GM18858 (cell line): ENCODE results near the gene RPL10.

Experiments
- ATAC-seq: cut with Tn5 transposase; IDR thresholded peaks from one replicate; pipeline ENCODE4 v1.9.1; 2021; ENCODE audit not compliant: unreplicated experiment

Gene RPL10

GRCh38 chrX:154360155-154360713 lies 37.9 kb upstream of the RPL10 start:
- no peak for ATAC-seq

GRCh38 chrX:154362085-154362742 lies 36.0 kb upstream of the RPL10 start:
- ATAC-seq = no peak

GRCh38 chrX:154363706-154364439 lies 34.3 kb upstream of the RPL10 start:
- no peak for ATAC-seq

- ATAC-seq = no peak
Measured at GRCh38 chrX:154365052-154365600, 33.1 kb upstream of the RPL10 start.

GRCh38 chrX:154365997-154366665 lies 32.0 kb upstream of the RPL10 start:
- ATAC-seq = no peak

GRCh38 chrX:154366666-154367055 lies 31.5 kb upstream of the RPL10 start:
- no peak for ATAC-seq

- ATAC-seq = no peak
Measured at GRCh38 chrX:154367474-154368308, 30.5 kb upstream of the RPL10 start.

GRCh38 chrX:154368630-154369448 lies 29.3 kb upstream of the RPL10 start:
- ATAC-seq = no peak

- no peak for ATAC-seq
Measured at GRCh38 chrX:154369449-154370299, 28.5 kb upstream of the RPL10 start.

GRCh38 chrX:154370300-154371016 lies 27.7 kb upstream of the RPL10 start:
- ATAC-seq = no peak

- no peak for ATAC-seq
Measured at GRCh38 chrX:154371017-154371788, 27.0 kb upstream of the RPL10 start.

GRCh38 chrX:154371789-154372300 lies 26.3 kb upstream of the RPL10 start:
- ATAC-seq = no peak

GRCh38 chrX:154372612-154373022 lies 25.6 kb upstream of the RPL10 start:
- ATAC-seq = no peak

- no peak for ATAC-seq
Measured at GRCh38 chrX:154373340-154374306, 24.6 kb upstream of the RPL10 start.

GRCh38 chrX:154374313-154375155 lies 23.6 kb upstream of the RPL10 start, which contains the start of gene FLNA:
FLNA (minus strand) TSS chrX:154374634; CDS start chrX:154371245, 3,389 bp downstream.
- ATAC-seq = no peak
